Measurements from ENCODE around the gene MYH9. TPM values are rescaled to one million over a fixed set of nuclear protein-coding genes. Genes with fewer than 3 reads are reported as not detected.

Gene MYH9
- total RNA-seq, 1 donor from 2014 or later, result 111 TPM

DNA sequence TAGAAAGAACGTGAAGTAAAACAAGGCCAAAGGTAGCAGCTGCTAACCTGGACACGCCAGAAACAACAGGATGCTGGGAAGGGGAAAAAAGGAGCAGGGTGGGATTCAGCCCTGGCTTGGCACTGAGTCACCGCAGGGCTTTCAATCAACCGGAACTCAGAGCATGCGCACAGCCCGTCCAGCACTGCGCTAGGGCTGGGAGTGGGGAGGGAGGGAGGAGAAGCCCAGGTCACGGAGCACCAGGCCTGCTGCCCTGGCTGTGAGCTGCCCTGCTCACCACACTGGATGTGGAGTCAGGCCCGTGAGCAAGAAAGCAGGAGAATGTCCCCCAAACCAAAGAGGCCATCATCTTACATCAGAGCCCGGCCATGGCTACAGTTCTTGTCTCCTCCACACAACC lies 83.3 kb downstream of the MYH9 start:
- H3K27me3 ChIP-seq (ENCODE audit: control insufficient read depth in 3 of 3, insufficient read depth in 3 of 3, low read length in 3 of 3), result no peaks in the 10 kb centered on the region
- H3K27ac ChIP-seq (ENCODE audit: low read depth, low read length), result no peak overlapping the region
- H3K4me3 ChIP-seq (ENCODE audit: low read length in 3 of 3), result no peak overlapping the region
- H3K4me1 ChIP-seq (ENCODE audit: control insufficient read depth in 3 of 3, insufficient read depth in 3 of 3, low read length in 3 of 3), result peaks cover 0 to 6% (median 0%) of the 10 kb centered on the region in 3 donors
- H3K36me3 ChIP-seq (ENCODE audit: control insufficient read depth in 3 of 3, insufficient read depth in 3 of 3, low read length in 3 of 3), result peaks cover 80 to 90% (median 86%) of the 10 kb centered on the region in 3 donors
- no peak overlapping the region for H3K9ac ChIP-seq (ENCODE audit: low read depth in 1 of 3, low read length in 3 of 3)
- H3K9me3 ChIP-seq (ENCODE audit: control insufficient read depth in 3 of 3, low read length in 3 of 3), result no peaks in the 10 kb centered on the region

DNA sequence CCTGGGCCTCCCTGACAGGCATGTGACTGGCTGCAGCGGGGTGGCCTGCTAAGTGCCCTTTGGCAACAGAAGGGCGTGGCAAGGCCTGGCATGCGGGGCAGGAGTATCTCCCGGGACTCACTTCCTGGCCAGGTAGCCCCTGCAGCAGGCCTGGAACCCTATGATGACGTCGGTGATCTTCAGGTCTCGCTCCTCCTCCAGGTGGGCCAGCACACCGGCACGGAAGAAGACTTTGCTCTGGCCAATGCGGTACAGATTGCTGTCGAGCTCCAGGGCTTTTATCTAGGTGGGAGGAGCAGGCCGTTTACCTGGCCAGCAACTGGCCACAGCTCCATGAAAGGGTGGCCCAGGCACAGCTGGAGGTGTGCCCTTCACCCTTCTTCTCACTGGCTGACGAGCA lies 83.9 kb downstream of the MYH9 start:
- H3K36me3 ChIP-seq (ENCODE audit: control insufficient read depth in 3 of 3, insufficient read depth in 3 of 3, low read length in 3 of 3), result peaks cover 80 to 89% (median 86%) of the 10 kb centered on the region in 3 donors
- H3K27ac ChIP-seq (ENCODE audit: low read depth, low read length), result no peak overlapping the region

DNA sequence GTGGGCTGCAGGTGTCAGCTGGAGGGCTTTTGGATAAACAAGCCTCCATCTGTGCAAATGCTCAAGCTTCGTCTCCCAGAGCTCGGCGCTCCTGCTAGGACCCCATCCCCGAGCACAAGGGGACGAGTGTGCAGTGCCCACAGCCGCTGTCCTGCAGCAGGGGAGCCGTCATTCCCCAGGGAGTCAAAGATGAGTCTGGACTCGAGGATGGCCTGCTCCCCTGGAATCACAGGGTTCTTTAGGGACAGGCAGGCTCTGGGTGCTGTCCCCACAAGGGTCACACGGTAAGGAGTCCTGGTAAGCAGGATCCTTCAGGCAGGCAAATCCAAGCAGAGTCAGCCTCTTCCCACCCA lies 84.7 kb downstream of the MYH9 start:
- no peaks in the 10 kb centered on the region for H3K9me3 ChIP-seq (ENCODE audit: control insufficient read depth in 3 of 3, low read length in 3 of 3)
- peaks cover 0 to 6% (median 0%) of the 10 kb centered on the region in 3 donors for H3K4me1 ChIP-seq (ENCODE audit: control insufficient read depth in 3 of 3, insufficient read depth in 3 of 3, low read length in 3 of 3)
- H3K9ac ChIP-seq (ENCODE audit: low read depth in 1 of 3, low read length in 3 of 3), result no peak overlapping the region
- no peak overlapping the region for H3K4me3 ChIP-seq (ENCODE audit: low read length in 3 of 3)
- H3K27ac ChIP-seq (ENCODE audit: low read depth, low read length), result no peak overlapping the region
- peaks cover 81 to 91% (median 88%) of the 10 kb centered on the region in 3 donors for H3K36me3 ChIP-seq (ENCODE audit: control insufficient read depth in 3 of 3, insufficient read depth in 3 of 3, low read length in 3 of 3)
- no peaks in the 10 kb centered on the region for H3K27me3 ChIP-seq (ENCODE audit: control insufficient read depth in 3 of 3, insufficient read depth in 3 of 3, low read length in 3 of 3)

More for the DNA sequence above, 83.9 kb downstream of the MYH9 start:
- Histone ChIP-seq H3K9ac (ENCODE audit: low read depth in 1 of 3, low read length in 3 of 3) (no peak overlapping the region), H3K4me1 (ENCODE audit: control insufficient read depth in 3 of 3, insufficient read depth in 3 of 3, low read length in 3 of 3) (peaks cover 0 to 6% (median 0%) of the 10 kb centered on the region in 3 donors), H3K27me3 (ENCODE audit: control insufficient read depth in 3 of 3, insufficient read depth in 3 of 3, low read length in 3 of 3) (no peaks in the 10 kb centered on the region), H3K9me3 (ENCODE audit: control insufficient read depth in 3 of 3, low read length in 3 of 3) (no peaks in the 10 kb centered on the region), H3K4me3 (ENCODE audit: low read length in 3 of 3) (no peak overlapping the region)

DNA sequence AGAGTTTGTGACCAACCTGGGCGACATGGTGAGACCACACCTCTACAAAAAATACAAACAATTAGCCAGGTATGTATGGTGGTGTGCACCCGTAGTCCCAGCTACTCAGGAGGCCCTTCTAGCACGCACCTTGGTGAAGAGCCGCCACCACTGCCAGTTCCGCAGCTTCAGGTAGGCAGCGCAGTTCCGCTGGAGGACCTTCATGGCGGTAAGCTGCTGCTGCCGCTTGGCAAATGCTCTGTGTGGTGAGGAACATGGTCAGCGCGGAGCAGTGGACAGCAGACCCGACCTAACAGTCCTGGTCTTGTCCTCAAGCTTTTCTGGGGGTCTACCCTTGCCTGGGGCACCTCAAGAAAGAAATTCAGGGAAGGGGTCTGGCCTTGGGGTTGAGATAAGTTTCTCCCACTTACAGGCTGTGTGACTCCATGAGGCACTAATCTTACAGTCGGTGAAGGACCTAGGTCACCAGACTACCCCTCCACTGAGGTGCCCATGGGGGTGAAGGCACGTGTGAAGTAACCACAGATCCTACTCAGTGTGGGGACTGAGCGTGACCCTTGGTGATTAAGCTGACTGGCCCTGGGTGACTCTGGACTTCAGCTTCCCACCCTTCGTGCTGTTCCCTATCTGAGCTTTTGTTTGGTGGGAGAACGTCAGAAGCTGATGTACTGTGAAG lies 85.2 kb downstream of the MYH9 start:
- H3K36me3 ChIP-seq (ENCODE audit: control insufficient read depth in 3 of 3, insufficient read depth in 3 of 3, low read length in 3 of 3), result peaks cover 86 to 92% (median 90%) of the 10 kb centered on the region in 3 donors
- H3K4me3 ChIP-seq (ENCODE audit: low read length in 3 of 3), result no peak overlapping the region
- no peak overlapping the region for H3K9ac ChIP-seq (ENCODE audit: low read depth in 1 of 3, low read length in 3 of 3)
- H3K4me1 ChIP-seq (ENCODE audit: control insufficient read depth in 3 of 3, insufficient read depth in 3 of 3, low read length in 3 of 3), result peaks cover 0 to 6% (median 0%) of the 10 kb centered on the region in 3 donors
- no peak overlapping the region for H3K27ac ChIP-seq (ENCODE audit: low read depth, low read length)
- no peaks in the 10 kb centered on the region for H3K27me3 ChIP-seq (ENCODE audit: control insufficient read depth in 3 of 3, insufficient read depth in 3 of 3, low read length in 3 of 3)
- no peaks in the 10 kb centered on the region for H3K9me3 ChIP-seq (ENCODE audit: control insufficient read depth in 3 of 3, low read length in 3 of 3)

GRCh38 chr22:36301851-36302250 lies 85.9 kb downstream of the MYH9 start:
- Histone ChIP-seq H3K4me1 (ENCODE audit: control insufficient read depth in 3 of 3, insufficient read depth in 3 of 3, low read length in 3 of 3) (peaks cover 0 to 6% (median 0%) of the 10 kb centered on the region in 3 donors), H3K27ac (ENCODE audit: low read depth, low read length) (no peak overlapping the region), H3K9me3 (ENCODE audit: control insufficient read depth in 3 of 3, low read length in 3 of 3) (no peaks in the 10 kb centered on the region), H3K4me3 (ENCODE audit: low read length in 3 of 3) (no peak overlapping the region), H3K9ac (ENCODE audit: low read depth in 1 of 3, low read length in 3 of 3) (no peak overlapping the region), H3K27me3 (ENCODE audit: control insufficient read depth in 3 of 3, insufficient read depth in 3 of 3, low read length in 3 of 3) (no peaks in the 10 kb centered on the region), H3K36me3 (ENCODE audit: control insufficient read depth in 3 of 3, insufficient read depth in 3 of 3, low read length in 3 of 3) (peaks cover 91 to 93% (median 92%) of the 10 kb centered on the region in 3 donors)

- no peak overlapping the region for H3K9ac ChIP-seq (ENCODE audit: low read depth in 1 of 3, low read length in 3 of 3)
- peaks cover 91 to 93% (median 92%) of the 10 kb centered on the region in 3 donors for H3K36me3 ChIP-seq (ENCODE audit: control insufficient read depth in 3 of 3, insufficient read depth in 3 of 3, low read length in 3 of 3)
- H3K27me3 ChIP-seq (ENCODE audit: control insufficient read depth in 3 of 3, insufficient read depth in 3 of 3, low read length in 3 of 3), result no peaks in the 10 kb centered on the region
- H3K27ac ChIP-seq (ENCODE audit: low read depth, low read length), result no peak overlapping the region
- no peak overlapping the region for H3K4me3 ChIP-seq (ENCODE audit: low read length in 3 of 3)
- peaks cover 0 to 6% (median 0%) of the 10 kb centered on the region in 3 donors for H3K4me1 ChIP-seq (ENCODE audit: control insufficient read depth in 3 of 3, insufficient read depth in 3 of 3, low read length in 3 of 3)
- no peaks in the 10 kb centered on the region for H3K9me3 ChIP-seq (ENCODE audit: control insufficient read depth in 3 of 3, low read length in 3 of 3)
Observed at GRCh38 chr22:36301384-36301828, 86.4 kb downstream of the MYH9 start.

- H3K4me1 ChIP-seq (ENCODE audit: control insufficient read depth in 3 of 3, insufficient read depth in 3 of 3, low read length in 3 of 3), result peaks cover 0 to 4% (median 0%) of the 10 kb centered on the region in 3 donors
- H3K9me3 ChIP-seq (ENCODE audit: control insufficient read depth in 3 of 3, low read length in 3 of 3), result no peaks in the 10 kb centered on the region
- no peak overlapping the region for H3K27ac ChIP-seq (ENCODE audit: low read depth, low read length)
- H3K4me3 ChIP-seq (ENCODE audit: low read length in 3 of 3), result no peak overlapping the region
- no peak overlapping the region for H3K9ac ChIP-seq (ENCODE audit: low read depth in 1 of 3, low read length in 3 of 3)
- peaks cover 89 to 93% (median 93%) of the 10 kb centered on the region in 3 donors for H3K36me3 ChIP-seq (ENCODE audit: control insufficient read depth in 3 of 3, insufficient read depth in 3 of 3, low read length in 3 of 3)
- no peaks in the 10 kb centered on the region for H3K27me3 ChIP-seq (ENCODE audit: control insufficient read depth in 3 of 3, insufficient read depth in 3 of 3, low read length in 3 of 3)
Observed at GRCh38 chr22:36300396-36301212, 87.2 kb downstream of the MYH9 start.

GRCh38 chr22:36299911-36300310 lies 87.9 kb downstream of the MYH9 start:
- Histone ChIP-seq H3K36me3 (ENCODE audit: control insufficient read depth in 3 of 3, insufficient read depth in 3 of 3, low read length in 3 of 3) (peaks cover 90 to 93% (median 93%) of the 10 kb centered on the region in 3 donors), H3K9ac (ENCODE audit: low read depth in 1 of 3, low read length in 3 of 3) (no peak overlapping the region), H3K27ac (ENCODE audit: low read depth, low read length) (no peak overlapping the region), H3K27me3 (ENCODE audit: control insufficient read depth in 3 of 3, insufficient read depth in 3 of 3, low read length in 3 of 3) (no peaks in the 10 kb centered on the region), H3K9me3 (ENCODE audit: control insufficient read depth in 3 of 3, low read length in 3 of 3) (no peaks in the 10 kb centered on the region), H3K4me1 (ENCODE audit: control insufficient read depth in 3 of 3, insufficient read depth in 3 of 3, low read length in 3 of 3) (peaks cover 0 to 2% (median 0%) of the 10 kb centered on the region in 3 donors), H3K4me3 (ENCODE audit: low read length in 3 of 3) (no peak overlapping the region)

DNA sequence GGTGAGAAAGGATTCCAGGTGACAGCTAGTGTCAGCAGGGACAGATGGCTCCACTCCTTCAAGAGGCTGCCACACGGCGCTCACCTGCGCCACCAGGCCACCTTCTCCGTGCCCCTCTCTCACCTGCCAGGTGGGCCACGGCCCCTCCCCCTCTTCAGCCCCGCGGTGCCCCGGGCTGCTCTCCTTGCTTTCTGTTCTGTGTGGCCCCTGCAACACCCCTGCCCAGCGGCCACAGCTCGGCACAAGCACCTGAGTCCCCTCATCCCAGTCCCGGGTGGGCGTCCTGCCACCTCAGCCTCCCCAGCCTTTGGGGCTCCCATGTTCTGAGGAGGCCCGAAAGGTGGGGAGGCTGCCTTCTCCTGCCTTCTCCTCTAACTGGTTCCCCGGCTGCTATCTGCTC lies 88.5 kb downstream of the MYH9 start:
- H3K4me3 ChIP-seq (ENCODE audit: low read length in 3 of 3), result no peak overlapping the region
- H3K27ac ChIP-seq (ENCODE audit: low read depth, low read length), result no peak overlapping the region
- peaks cover 0 to 2% (median 0%) of the 10 kb centered on the region in 3 donors for H3K4me1 ChIP-seq (ENCODE audit: control insufficient read depth in 3 of 3, insufficient read depth in 3 of 3, low read length in 3 of 3)
- H3K27me3 ChIP-seq (ENCODE audit: control insufficient read depth in 3 of 3, insufficient read depth in 3 of 3, low read length in 3 of 3), result no peaks in the 10 kb centered on the region
- H3K9me3 ChIP-seq (ENCODE audit: control insufficient read depth in 3 of 3, low read length in 3 of 3), result no peaks in the 10 kb centered on the region
- no peak overlapping the region for H3K9ac ChIP-seq (ENCODE audit: low read depth in 1 of 3, low read length in 3 of 3)
- peaks cover 90 to 93% (median 93%) of the 10 kb centered on the region in 3 donors for H3K36me3 ChIP-seq (ENCODE audit: control insufficient read depth in 3 of 3, insufficient read depth in 3 of 3, low read length in 3 of 3)

- Histone ChIP-seq H3K4me3 (ENCODE audit: low read length in 3 of 3) (no peak overlapping the region), H3K9me3 (ENCODE audit: control insufficient read depth in 3 of 3, low read length in 3 of 3) (no peaks in the 10 kb centered on the region), H3K4me1 (ENCODE audit: control insufficient read depth in 3 of 3, insufficient read depth in 3 of 3, low read length in 3 of 3) (peaks cover 0 to 2% (median 0%) of the 10 kb centered on the region in 3 donors), H3K27me3 (ENCODE audit: control insufficient read depth in 3 of 3, insufficient read depth in 3 of 3, low read length in 3 of 3) (no peaks in the 10 kb centered on the region), H3K27ac (ENCODE audit: low read depth, low read length) (no peak overlapping the region), H3K9ac (ENCODE audit: low read depth in 1 of 3, low read length in 3 of 3) (no peak overlapping the region), H3K36me3 (ENCODE audit: control insufficient read depth in 3 of 3, insufficient read depth in 3 of 3, low read length in 3 of 3) (peaks cover 91 to 94% (median 93%) of the 10 kb centered on the region in 3 donors)
Observed at GRCh38 chr22:36298601-36299000, 89.2 kb downstream of the MYH9 start.
